GM18519 (cell line): ENCODE measurements around the gene PPM1H.
A peak's percentile ranks its signal among the peaks of the same experiment; 100 is the strongest.

Source experiments
- ATAC-seq: cut with Tn5 transposase; IDR thresholded peaks from one replicate; pipeline ENCODE4 v1.9.1; 2021; ENCODE audit warnings: mild to moderate bottlenecking, moderate library complexity; ENCODE audit not compliant: unreplicated experiment, low FRiP score

PPM1H gene

DNA sequence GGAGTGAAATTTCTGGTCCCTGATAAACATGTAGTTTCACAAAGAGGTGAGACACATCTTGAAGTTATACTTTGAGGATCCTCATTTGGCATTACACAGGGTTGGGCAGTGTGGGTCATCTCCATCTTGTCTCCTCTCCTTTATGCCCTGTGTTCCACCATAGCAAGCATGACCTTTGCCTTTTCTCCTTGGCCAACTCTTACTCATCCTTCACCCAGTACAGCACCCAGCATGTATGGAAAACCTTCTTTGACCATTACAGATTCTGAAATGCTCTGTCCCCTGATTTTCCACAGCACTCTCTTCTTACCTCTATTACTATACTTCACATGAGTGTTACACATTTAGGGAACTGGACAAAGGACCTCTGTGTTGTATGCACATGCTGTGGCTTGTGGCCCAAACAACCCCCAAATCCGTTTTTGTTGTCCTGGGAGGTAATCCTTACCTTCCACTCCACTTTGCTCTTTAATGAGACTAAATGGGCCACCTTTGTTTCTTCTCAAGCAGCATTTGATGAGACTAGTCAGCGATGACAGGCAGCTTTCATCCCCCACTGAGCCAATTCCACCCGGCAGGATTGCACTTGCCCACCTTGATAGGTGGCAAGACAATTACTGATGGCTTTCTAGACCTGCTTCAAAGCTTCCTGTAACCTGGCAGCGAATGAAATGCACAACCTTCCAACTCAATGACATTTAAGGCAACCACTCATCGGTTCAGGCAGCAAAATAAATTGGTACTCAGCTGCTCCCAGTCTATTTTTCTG lies 304.8 kb downstream of the PPM1H start:
- no peak for ATAC-seq

DNA sequence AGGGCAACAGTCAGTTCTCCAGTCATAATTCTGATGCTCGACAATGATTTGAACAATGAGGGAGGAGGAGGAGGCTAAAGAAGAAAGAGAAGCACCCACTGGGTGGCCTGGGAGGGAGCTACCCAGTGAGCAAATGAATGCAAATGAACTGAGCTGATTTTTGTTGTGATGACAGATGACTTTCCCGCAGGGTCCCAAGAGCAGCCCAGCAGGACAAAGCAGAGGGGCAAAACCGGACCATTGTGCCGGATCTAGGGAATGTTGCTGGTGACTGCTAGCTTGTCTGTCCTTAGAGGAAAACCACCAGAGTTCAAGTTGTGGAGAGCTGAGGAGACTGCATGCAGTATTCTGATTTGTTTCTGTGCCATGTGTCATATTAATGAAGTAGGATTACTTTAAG lies 305.5 kb downstream of the PPM1H start:
- ATAC-seq: no peak

DNA sequence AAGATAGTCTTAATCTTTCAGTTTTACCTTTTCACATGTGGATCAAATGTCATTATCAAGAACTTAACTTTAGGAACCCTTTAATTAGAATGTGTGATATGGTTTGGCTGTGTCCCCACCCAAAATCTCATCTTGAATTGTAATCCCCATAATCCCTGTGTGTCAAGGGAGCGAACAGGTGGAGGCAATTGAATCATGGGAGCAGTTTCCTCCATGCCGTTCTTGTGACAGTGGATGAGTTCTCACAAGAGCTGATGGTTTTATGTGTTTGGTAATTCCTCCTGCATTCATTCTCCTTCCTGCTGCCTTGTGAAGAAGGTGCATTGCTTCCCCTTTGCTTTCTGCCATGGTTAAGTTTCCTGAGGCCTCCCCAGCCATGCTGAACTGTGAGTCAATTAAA lies 307.8 kb downstream of the PPM1H start:
- ATAC-seq: no peak

GRCh38 chr12:62625228-62625627 lies 309.7 kb downstream of the PPM1H start:
- ATAC-seq: no peak

- ATAC-seq: no peak
Observed at GRCh38 chr12:62622177-62622576, 312.8 kb downstream of the PPM1H start.

GRCh38 chr12:62621101-62621638 lies 313.8 kb downstream of the PPM1H start:
- no peak for ATAC-seq

GRCh38 chr12:62618930-62619329 lies 316.0 kb downstream of the PPM1H start:
- ATAC-seq: no peak

DNA sequence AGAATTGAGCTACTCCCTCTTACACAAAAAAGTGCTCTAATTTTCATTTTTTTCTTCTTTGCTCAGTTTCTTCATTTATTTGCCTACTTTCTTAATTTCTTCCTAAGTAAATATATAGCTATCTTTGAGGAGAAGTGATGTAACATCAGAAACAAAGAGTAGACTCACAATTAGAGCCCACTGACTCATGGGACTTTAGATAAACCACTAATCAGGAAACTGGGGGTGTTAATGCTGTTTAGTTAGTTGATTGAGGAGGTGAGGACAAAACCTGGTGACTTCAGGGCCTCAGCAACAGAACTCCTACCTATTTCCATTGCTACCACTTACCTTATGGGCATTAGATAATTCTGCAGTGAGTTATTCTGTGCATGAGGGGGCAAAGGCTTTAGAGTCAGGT lies 316.6 kb downstream of the PPM1H start:
- ATAC-seq: no peak

GRCh38 chr12:62613081-62613480 lies 321.9 kb downstream of the PPM1H start:
- ATAC-seq: no peak

- ATAC-seq: no peak
Observed at GRCh38 chr12:62606654-62607053, 328.3 kb downstream of the PPM1H start.

- ATAC-seq: no peak
Observed at GRCh38 chr12:62605981-62606380, 329.0 kb downstream of the PPM1H start.

- no peak for ATAC-seq
Observed at GRCh38 chr12:62604871-62605270, 330.1 kb downstream of the PPM1H start.

DNA sequence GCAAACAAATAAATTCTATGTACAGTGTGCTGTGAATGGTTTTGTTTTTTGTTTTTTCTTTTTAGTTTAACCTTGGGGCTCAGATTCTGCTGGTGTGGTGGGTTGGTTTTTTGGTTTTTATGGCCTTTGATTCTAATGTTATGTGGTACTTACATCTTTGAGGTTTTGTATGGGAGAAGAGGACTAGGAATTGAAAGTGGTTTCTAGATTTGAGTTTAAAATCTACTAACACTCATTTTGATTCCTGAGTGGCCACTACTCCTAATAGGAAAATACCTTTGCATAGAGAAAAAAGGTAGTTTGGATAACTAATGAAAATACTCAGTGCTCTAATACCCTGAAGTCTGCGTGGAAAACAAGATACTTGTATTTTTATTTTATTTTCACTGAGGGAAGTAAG lies 330.6 kb downstream of the PPM1H start:
- ATAC-seq: no peak

DNA sequence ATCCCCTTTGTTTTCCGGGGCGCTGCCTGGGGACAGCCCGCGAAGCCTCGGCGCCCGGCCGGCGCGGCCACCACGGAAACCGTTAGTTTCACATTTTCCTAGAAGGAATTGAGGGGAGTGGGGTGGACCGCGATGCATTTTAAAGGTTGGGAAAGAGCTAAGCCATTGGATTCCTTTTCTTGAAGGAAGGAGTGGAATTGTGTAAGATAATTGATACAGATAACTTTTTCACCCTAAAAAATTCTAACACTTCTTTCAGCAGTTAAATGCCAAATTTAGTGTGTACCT lies 331.2 kb downstream of the PPM1H start:
- ATAC-seq: no peak

DNA sequence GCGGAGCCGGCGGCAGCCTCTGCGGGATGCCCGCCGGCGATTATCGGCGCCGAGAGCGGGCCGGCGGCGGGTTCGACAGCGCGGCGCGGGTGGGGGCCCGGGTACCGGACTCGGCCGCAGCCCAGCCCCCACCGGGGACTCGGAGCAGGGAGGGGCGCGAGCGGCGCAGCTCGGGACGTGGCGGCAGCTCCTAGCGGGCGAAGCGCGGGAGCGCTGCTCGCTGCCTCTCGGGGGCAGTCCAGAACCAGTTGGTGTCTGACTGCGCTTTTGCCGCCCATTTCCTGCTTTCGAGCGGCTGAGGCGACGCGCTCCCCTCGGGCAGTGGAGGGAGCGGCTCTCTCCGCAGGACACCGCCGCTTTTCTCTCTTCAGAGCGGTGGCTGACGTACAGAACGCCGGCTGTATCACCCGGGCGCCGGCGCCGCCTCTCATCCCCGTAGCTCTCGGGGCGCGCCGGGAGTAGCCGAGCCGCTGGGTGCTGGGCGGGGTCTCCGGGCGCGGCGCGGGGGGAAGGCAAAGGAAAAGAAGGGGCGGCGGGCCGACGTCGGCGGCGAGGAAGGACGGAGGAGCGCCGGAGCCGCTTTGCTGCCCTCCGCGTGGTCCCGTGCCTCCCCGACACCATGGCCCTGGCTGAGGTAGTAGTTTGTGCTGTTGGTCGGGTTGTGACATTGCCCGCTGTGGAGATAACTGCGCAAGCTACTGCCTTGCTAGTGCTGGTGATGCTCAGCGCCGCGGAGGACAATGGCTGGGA lies 331.7 kb downstream of the PPM1H start:
- ATAC-seq: peak; percentile 59

DNA sequence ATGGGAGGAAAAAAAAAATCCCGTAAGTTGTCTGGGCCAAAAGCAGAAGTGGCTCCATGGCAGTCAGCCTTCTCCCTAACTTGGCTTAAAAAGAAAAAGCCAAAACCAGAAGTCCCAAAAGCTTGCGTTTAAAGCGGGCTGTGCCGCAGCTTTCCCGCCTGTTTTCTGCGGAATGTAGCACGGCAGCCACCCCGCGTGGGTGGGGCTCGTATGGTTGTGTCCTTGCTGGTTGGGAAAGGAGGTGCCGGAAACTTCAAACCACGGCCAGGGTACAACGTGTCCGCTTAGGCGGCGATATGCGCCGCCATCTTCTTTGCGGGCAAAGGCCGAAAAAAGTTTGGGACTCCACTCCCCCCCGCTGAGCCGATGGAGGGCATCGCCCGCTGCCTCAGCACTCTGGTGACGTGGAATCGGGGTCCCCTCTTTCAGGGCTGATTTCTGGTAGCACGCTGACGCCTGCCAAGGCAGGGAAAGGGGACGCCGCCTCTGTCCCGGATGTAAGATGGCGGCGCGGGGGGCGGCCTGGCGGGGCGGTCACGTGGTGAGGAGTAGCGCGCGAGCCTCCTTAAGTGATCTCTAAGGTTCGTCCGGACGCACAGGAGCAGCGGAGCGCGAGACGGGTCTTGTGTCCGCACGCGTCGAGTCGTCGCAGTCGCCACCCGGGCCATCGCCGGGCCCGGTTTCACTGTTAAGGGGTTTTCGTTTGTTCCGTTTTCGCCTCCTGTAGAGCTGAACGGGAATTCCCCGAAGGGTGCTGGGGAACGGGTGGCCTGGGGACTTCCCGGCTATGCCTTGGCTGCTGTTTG lies 332.5 kb downstream of the PPM1H start:
- peak; percentile 59 for ATAC-seq

GRCh38 chr12:62601765-62602164 lies 333.2 kb downstream of the PPM1H start:
- no peak for ATAC-seq

- no peak for ATAC-seq
Observed at GRCh38 chr12:62599854-62600437, 335.0 kb downstream of the PPM1H start.

GRCh38 chr12:62598846-62599245 lies 336.1 kb downstream of the PPM1H start:
- ATAC-seq: no peak

DNA sequence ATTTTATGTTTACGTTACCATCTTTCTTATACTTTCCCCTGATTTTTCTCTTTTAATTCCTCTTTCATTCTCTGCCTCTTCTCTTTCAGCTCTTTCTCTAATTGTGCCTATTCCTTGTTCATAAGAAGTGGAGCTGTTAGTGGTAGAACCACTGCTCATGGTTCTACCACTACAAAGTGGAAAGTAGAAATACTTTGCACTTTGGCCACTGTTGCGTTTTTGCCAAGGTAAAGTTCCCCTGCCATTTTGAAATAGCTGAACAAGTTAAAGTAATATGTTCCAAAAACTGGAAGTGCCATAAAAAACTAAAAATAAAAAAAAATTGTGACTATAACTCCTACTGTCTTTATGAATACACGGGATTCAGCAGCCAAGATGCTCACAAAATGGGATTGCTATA lies 337.7 kb downstream of the PPM1H start:
- ATAC-seq: no peak
